Pulmonary artery endothelial cell (primary cell): ENCODE data around the gene PRDM2. TPM values are rescaled to one million over a fixed set of nuclear protein-coding genes. Genes with fewer than 3 reads are reported as not detected.
"Not testable (repeated sequence)": the region's sequence is repeated elsewhere in the genome, so short reads cannot be mapped to it uniquely, and the experiment has no call there.

Experiments
- DNase-seq: peaks from one replicate; pipeline ENCODE4 v3.0.0-alpha.2; 2011; ENCODE audit warnings: low read depth, low spot score
- total RNA-seq: library from RNA; depleted of rRNA; stranded (reverse); fragments of >200 nt; gene quantifications from 2 replicates; pipeline ENCODE4 v1.2.3, GENCODE V29; 2014

The PRDM2 gene
- total RNA-seq, 1 donor from 2014 or later, result 4.9 TPM

GRCh38 chr1:13697738-13698137 lies 2.2 kb upstream of the PRDM2 start:
- no peak for DNase-seq

- no peak for DNase-seq
Observed at GRCh38 chr1:13699510-13699909, 478 bp upstream of the PRDM2 start.

- no peak for DNase-seq
Observed at GRCh38 chr1:13700521-13701270, 708 bp downstream of the PRDM2 start.

- no peak for DNase-seq
Observed at GRCh38 chr1:13701271-13701640, 1.3 kb downstream of the PRDM2 start.

- DNase-seq, result no peak
Observed at GRCh38 chr1:13702425-13703127, 2.6 kb downstream of the PRDM2 start.

- DNase-seq, result no peak
Observed at GRCh38 chr1:13703128-13703513, 3.1 kb downstream of the PRDM2 start.

GRCh38 chr1:13703558-13704490 lies 3.8 kb downstream of the PRDM2 start:
- DNase-seq, result no peak

GRCh38 chr1:13706046-13706445 lies 6.1 kb downstream of the PRDM2 start:
- no peak for DNase-seq

- DNase-seq, result no peak
Observed at GRCh38 chr1:13707164-13707563, 7.2 kb downstream of the PRDM2 start.

GRCh38 chr1:13708380-13708982 lies 8.5 kb downstream of the PRDM2 start:
- no peak for DNase-seq

- DNase-seq, result no peak
Observed at GRCh38 chr1:13710086-13710485, 10.1 kb downstream of the PRDM2 start.

- no peak for DNase-seq
Observed at GRCh38 chr1:13714851-13715250, 14.9 kb downstream of the PRDM2 start.

- DNase-seq, result not testable (repeated sequence)
Observed at GRCh38 chr1:13715616-13716287, 15.8 kb downstream of the PRDM2 start.

GRCh38 chr1:13722808-13723360 lies 22.9 kb downstream of the PRDM2 start:
- DNase-seq, result no peak

GRCh38 chr1:13723810-13724209 lies 23.8 kb downstream of the PRDM2 start:
- no peak for DNase-seq

GRCh38 chr1:13725714-13726175 lies 25.8 kb downstream of the PRDM2 start:
- no peak for DNase-seq

- no peak for DNase-seq
Observed at GRCh38 chr1:13728091-13728715, 28.2 kb downstream of the PRDM2 start.

GRCh38 chr1:13730291-13730690 lies 30.3 kb downstream of the PRDM2 start:
- DNase-seq, result no peak

GRCh38 chr1:13730751-13731482 lies 30.9 kb downstream of the PRDM2 start:
- no peak for DNase-seq
